LHCN-M2 (cell line): ENCODE data around the gene TREH. TPM values are rescaled to one million over a fixed set of nuclear protein-coding genes. Genes with fewer than 3 reads are reported as not detected.

Source experiments
- DNase-seq: peaks from one replicate; pipeline ENCODE4 v3.0.0-alpha.2; 2012; ENCODE audit warnings: low read depth
- total RNA-seq: library from RNA; depleted of rRNA; stranded (reverse); fragments of >200 nt; gene quantifications from 2 replicates; pipeline ENCODE4 v1.2.3, GENCODE V29; 2014

TREH gene
- total RNA-seq, 1 experiment from 2014 or later: not detected

GRCh38 chr11:118629761-118630661 is 49.4 kb downstream of the TREH start:
- DNase-seq: no peak

- peak; percentile 28 for DNase-seq
These were observed 50.4 kb downstream of the TREH start for GRCh38 chr11:118628861-118629549.

- DNase-seq: no peak
These were observed 51.0 kb downstream of the TREH start for GRCh38 chr11:118628432-118628831.

- DNase-seq: no peak
These were observed 51.4 kb downstream of the TREH start for GRCh38 chr11:118628031-118628430.

- DNase-seq: no peak
These were observed 51.9 kb downstream of the TREH start for GRCh38 chr11:118627566-118627965.

GRCh38 chr11:118625976-118626375 is 53.5 kb downstream of the TREH start:
- DNase-seq: no peak

- peak; percentile 28 for DNase-seq
These were observed 54.3 kb downstream of the TREH start for GRCh38 chr11:118625036-118625690.

GRCh38 chr11:118623269-118623655 is 56.2 kb downstream of the TREH start:
- peak; percentile 26 for DNase-seq

GRCh38 chr11:118622376-118623268 is 56.8 kb downstream of the TREH start:
- peak; percentile 92 for DNase-seq

GRCh38 chr11:118621784-118622375 is 57.6 kb downstream of the TREH start:
- DNase-seq: no peak

- peak; percentile 85 for DNase-seq
These were observed 58.2 kb downstream of the TREH start for GRCh38 chr11:118621071-118621783.

GRCh38 chr11:118620529-118621070 is 58.9 kb downstream of the TREH start:
- no peak for DNase-seq

GRCh38 chr11:118619444-118620197 is 59.8 kb downstream of the TREH start:
- peak; percentile 95 for DNase-seq

- peak; percentile 82 for DNase-seq
These were observed 60.5 kb downstream of the TREH start for GRCh38 chr11:118618991-118619375.

- peak; percentile 75 for DNase-seq
These were observed 61.1 kb downstream of the TREH start for GRCh38 chr11:118618115-118618990.

GRCh38 chr11:118615976-118616371 is 63.5 kb downstream of the TREH start:
- no peak for DNase-seq

GRCh38 chr11:118615282-118615975 is 64.0 kb downstream of the TREH start:
- DNase-seq: no peak
